ENCODE results near the gene MYD88.

The MYD88 gene

GRCh38 chr3:38138349-38139190 is at the start of gene MYD88:
MYD88 (plus strand) TSS chr3:38138661; CDS start chr3:38138701, 40 bp downstream.
- DNase-seq = peak; percentile 95

GRCh38 chr3:38089163-38089562 is 49.3 kb upstream of the MYD88 start:
- DNase-seq = no peak

GRCh38 chr3:38090453-38090852 is 48.0 kb upstream of the MYD88 start:
- DNase-seq = no peak

- DNase-seq = no peak
Measured at GRCh38 chr3:38094999-38095398, 43.5 kb upstream of the MYD88 start.

- DNase-seq = no peak
Measured at GRCh38 chr3:38095669-38096483, 42.6 kb upstream of the MYD88 start.

GRCh38 chr3:38097446-38098375 is 40.8 kb upstream of the MYD88 start:
- DNase-seq = no peak

- no peak for DNase-seq
Measured at GRCh38 chr3:38098376-38098723, 40.1 kb upstream of the MYD88 start.

- DNase-seq = no peak
Measured at GRCh38 chr3:38099518-38099917, 38.9 kb upstream of the MYD88 start.

- no peak for DNase-seq
Measured at GRCh38 chr3:38100498-38100897, 38.0 kb upstream of the MYD88 start.

GRCh38 chr3:38101811-38102443 is 36.5 kb upstream of the MYD88 start:
- peak; percentile 30 for DNase-seq

- DNase-seq = no peak
Measured at GRCh38 chr3:38102444-38102814, 36.0 kb upstream of the MYD88 start.

GRCh38 chr3:38105525-38105924 is 32.9 kb upstream of the MYD88 start:
- no peak for DNase-seq

GRCh38 chr3:38107911-38108648 is 30.4 kb upstream of the MYD88 start:
- no peak for DNase-seq

- peak; percentile 75 for DNase-seq
Measured at GRCh38 chr3:38108649-38109579, 29.5 kb upstream of the MYD88 start.

- DNase-seq = no peak
Measured at GRCh38 chr3:38109580-38110313, 28.7 kb upstream of the MYD88 start.

- no peak for DNase-seq
Measured at GRCh38 chr3:38110314-38111050, 28.0 kb upstream of the MYD88 start.

GRCh38 chr3:38111201-38111600 is 27.3 kb upstream of the MYD88 start:
- DNase-seq = no peak

- peak; percentile 20 for DNase-seq
Measured at GRCh38 chr3:38111696-38112377, 26.6 kb upstream of the MYD88 start.

GRCh38 chr3:38112378-38112761 is 26.1 kb upstream of the MYD88 start:
- DNase-seq = no peak
